HL-60 (cell line): ENCODE results near the gene RNF130.

ENCODE experiments used
- DNase-seq, 2 experiments: peaks; one replicate each; pipeline ENCODE4 v3.0.0-alpha.2; 2010 to 2020; ENCODE audit warnings: low read depth in 1 of 2, low spot score in 1 of 2
- H3K27ac ChIP-seq: fragments of 250-450 bp; sonication (Bioruptor Pico); replicated peaks from 2 replicates; pipeline ENCODE4 v1.5.1; 2020; ENCODE audit warnings: mild to moderate bottlenecking, moderate library complexity
- H3K27me3 ChIP-seq: fragments of 250-450 bp; sonication (Bioruptor Pico); 2 replicates; pipeline ENCODE4 v1.5.1; 2021; ENCODE audit warnings: mild to moderate bottlenecking, moderate library complexity; ENCODE audit not compliant: insufficient read depth, poor library complexity, severe bottlenecking
- H3K4me3 ChIP-seq: replicated peaks from 2 replicates; pipeline ENCODE4 v1.5.1; 2011; ENCODE audit warnings: mild to moderate bottlenecking, control low read depth, low read length; ENCODE audit not compliant: insufficient read depth
- GABPA ChIP-seq: IDR thresholded peaks from 2 replicates; pipeline ENCODE4 v1.6.1; 2012; ENCODE audit warnings: low read depth
- POLR2AphosphoS5 ChIP-seq: IDR thresholded peaks from 2 replicates; pipeline ENCODE4 v1.6.1; 2012; ENCODE audit warnings: low read depth
- REST ChIP-seq: IDR thresholded peaks from 2 replicates; pipeline ENCODE4 v1.6.1; 2012; ENCODE audit warnings: low read depth; ENCODE audit not compliant: insufficient replicate concordance
- SPI1 ChIP-seq: IDR thresholded peaks from 2 replicates; pipeline ENCODE4 v1.6.1; 2012; ENCODE audit warnings: low read depth, mild to moderate bottlenecking, borderline replicate concordance
- TF ChIP-seq, protein P1 (sequence below): IDR thresholded peaks from one replicate; pipeline ENCODE4 v1.5.1; 2011; ENCODE audit warnings: low read length, control low read depth, inconsistent platforms; ENCODE audit not compliant: insufficient read depth

Gene RNF130

GRCh38 chr5:180072256-180072548 is 643 bp upstream of the RNF130 start:
- TF ChIP-seq, protein P1, sequence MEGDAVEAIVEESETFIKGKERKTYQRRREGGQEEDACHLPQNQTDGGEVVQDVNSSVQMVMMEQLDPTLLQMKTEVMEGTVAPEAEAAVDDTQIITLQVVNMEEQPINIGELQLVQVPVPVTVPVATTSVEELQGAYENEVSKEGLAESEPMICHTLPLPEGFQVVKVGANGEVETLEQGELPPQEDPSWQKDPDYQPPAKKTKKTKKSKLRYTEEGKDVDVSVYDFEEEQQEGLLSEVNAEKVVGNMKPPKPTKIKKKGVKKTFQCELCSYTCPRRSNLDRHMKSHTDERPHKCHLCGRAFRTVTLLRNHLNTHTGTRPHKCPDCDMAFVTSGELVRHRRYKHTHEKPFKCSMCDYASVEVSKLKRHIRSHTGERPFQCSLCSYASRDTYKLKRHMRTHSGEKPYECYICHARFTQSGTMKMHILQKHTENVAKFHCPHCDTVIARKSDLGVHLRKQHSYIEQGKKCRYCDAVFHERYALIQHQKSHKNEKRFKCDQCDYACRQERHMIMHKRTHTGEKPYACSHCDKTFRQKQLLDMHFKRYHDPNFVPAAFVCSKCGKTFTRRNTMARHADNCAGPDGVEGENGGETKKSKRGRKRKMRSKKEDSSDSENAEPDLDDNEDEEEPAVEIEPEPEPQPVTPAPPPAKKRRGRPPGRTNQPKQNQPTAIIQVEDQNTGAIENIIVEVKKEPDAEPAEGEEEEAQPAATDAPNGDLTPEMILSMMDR = no peak
- no peak for TF ChIP-seq GABPA
- TF ChIP-seq REST = no peak
- no peaks in the 10 kb centered on the region for H3K27me3 ChIP-seq
- DNase-seq = no peak
- H3K4me3 ChIP-seq = no peak overlapping the region
- no peak overlapping the region for H3K27ac ChIP-seq

- peak in 1 of 2 experiments; percentile 81 for DNase-seq
- Histone ChIP-seq H3K27me3 (no peaks in the 10 kb centered on the region), H3K27ac (peak overlapping the region; percentile 89), H3K4me3 (peak overlapping the region; percentile 71)
- TF ChIP-seq REST (no peak), SPI1 (peak; percentile 32; the same call in 1 of the 2 replicates)
Measured at GRCh38 chr5:180070756-180071530, 616 bp downstream of the RNF130 start.

- Histone ChIP-seq H3K4me3 (peak overlapping the region; percentile 71), H3K27ac (peak overlapping the region; percentile 89), H3K27me3 (no peaks in the 10 kb centered on the region)
- DNase-seq = peak; percentile 98
- no peak for TF ChIP-seq GABPA
- TF ChIP-seq, protein P1 = no peak
- peak; percentile 97 for TF ChIP-seq POLR2AphosphoS5
- TF ChIP-seq SPI1 = peak; percentile 98
- peak; percentile 40 for TF ChIP-seq REST
Measured at GRCh38 chr5:180069589-180070247, 1.8 kb downstream of the RNF130 start.
